Astrocyte (in vitro differentiated cells and primary cell): ENCODE data around the gene SELE. TPM values are rescaled to one million over a fixed set of nuclear protein-coding genes. Genes with fewer than 3 reads are reported as not detected.

Experiments
- DNase-seq: peaks from one replicate; pipeline ENCODE4 v3.0.0-alpha.2; 2010; ENCODE audit warnings: low read depth
- FAIRE-seq: peaks from 2 replicates; lab custom pipeline; 2011; peaks lifted over from hg19 to GRCh38; lab: Jason Lieb, UNC
- H2AFZ ChIP-seq: 2 replicates; pipeline ENCODE4 v1.6.0; 2012; ENCODE audit warnings: low read depth, low read length, inconsistent platforms
- H3K27ac ChIP-seq: 2 replicates; pipeline ENCODE4 v1.5.1; 2011; ENCODE audit warnings: low read depth, low read length, inconsistent platforms
- H3K27me3 ChIP-seq: 2 replicates; pipeline ENCODE4 v1.6.0; 2011; ENCODE audit warnings: low read length, inconsistent platforms; ENCODE audit not compliant: insufficient read depth
- H3K36me3 ChIP-seq: 2 replicates; pipeline ENCODE4 v1.5.1; 2011; ENCODE audit warnings: low read length, inconsistent platforms; ENCODE audit not compliant: insufficient read depth
- H3K4me1 ChIP-seq: 2 replicates; pipeline ENCODE4 v1.5.1; 2011; ENCODE audit warnings: low read length, inconsistent platforms; ENCODE audit not compliant: insufficient read depth
- H3K4me2 ChIP-seq: 2 replicates; pipeline ENCODE4 v1.6.0; 2012; ENCODE audit warnings: low read length, inconsistent platforms
- H3K4me3 ChIP-seq: 2 replicates; pipeline ENCODE4 v1.5.1; 2011; ENCODE audit warnings: low read depth, mild to moderate bottlenecking, low read length, inconsistent platforms; ENCODE audit not compliant: insufficient read depth
- H3K79me2 ChIP-seq: 2 replicates; pipeline ENCODE4 v1.6.0; 2012; ENCODE audit warnings: mild to moderate bottlenecking, low read length, inconsistent platforms; ENCODE audit not compliant: insufficient read depth
- H3K9ac ChIP-seq: 2 replicates; pipeline ENCODE4 v1.6.0; 2012; ENCODE audit warnings: mild to moderate bottlenecking, low read length, inconsistent platforms
- H3K9me3 ChIP-seq: 2 replicates; pipeline ENCODE4 v1.5.1; 2012; ENCODE audit warnings: low read depth, mild to moderate bottlenecking, low read length, inconsistent platforms; ENCODE audit not compliant: insufficient read depth
- H4K20me1 ChIP-seq: 2 replicates; pipeline ENCODE4 v1.6.0; 2012; ENCODE audit warnings: low read length, inconsistent platforms; ENCODE audit not compliant: insufficient read depth
- H3K27ac Mint-ChIP-seq: one replicate; pipeline ENCODE4 v1.8.0; 2021; ENCODE audit warnings: mild to moderate bottlenecking, mixed read lengths; ENCODE audit not compliant: unreplicated experiment
- H3K27me3 Mint-ChIP-seq: one replicate; pipeline ENCODE4 v1.8.0; 2021; ENCODE audit warnings: low read depth, mixed read lengths; ENCODE audit not compliant: unreplicated experiment
- H3K36me3 Mint-ChIP-seq: one replicate; pipeline ENCODE4 v1.8.0; 2021; ENCODE audit warnings: low read depth, mixed read lengths; ENCODE audit not compliant: unreplicated experiment
- H3K4me1 Mint-ChIP-seq: one replicate; pipeline ENCODE4 v1.8.0; 2021; ENCODE audit warnings: low read depth, mixed read lengths; ENCODE audit not compliant: unreplicated experiment
- H3K4me3 Mint-ChIP-seq: one replicate; pipeline ENCODE4 v1.8.0; 2021; ENCODE audit warnings: mild to moderate bottlenecking, moderate library complexity, mixed read lengths; ENCODE audit not compliant: unreplicated experiment
- H3K9me3 Mint-ChIP-seq: one replicate; pipeline ENCODE4 v1.8.0; 2021; ENCODE audit warnings: mild to moderate bottlenecking, mixed read lengths; ENCODE audit not compliant: unreplicated experiment
- EZH2 ChIP-seq: IDR thresholded peaks from 2 replicates; pipeline ENCODE4 v1.6.1; 2012; ENCODE audit warnings: mild to moderate bottlenecking, low read length, inconsistent platforms; ENCODE audit not compliant: insufficient read depth
- total RNA-seq: library from RNA; stranded (reverse); gene quantifications from 2 replicates; pipeline ENCODE4 v1.2.1, GENCODE V29; 2021
- TF ChIP-seq, protein P1 (sequence below): IDR thresholded peaks from 2 replicates; pipeline ENCODE4 v1.5.1; 2011; ENCODE audit warnings: low read depth, mild to moderate bottlenecking, inconsistent platforms, low read length, moderate library complexity; ENCODE audit not compliant: insufficient read depth

SELE gene
- total RNA-seq, 1 donor from 2014 or later = not detected

DNA sequence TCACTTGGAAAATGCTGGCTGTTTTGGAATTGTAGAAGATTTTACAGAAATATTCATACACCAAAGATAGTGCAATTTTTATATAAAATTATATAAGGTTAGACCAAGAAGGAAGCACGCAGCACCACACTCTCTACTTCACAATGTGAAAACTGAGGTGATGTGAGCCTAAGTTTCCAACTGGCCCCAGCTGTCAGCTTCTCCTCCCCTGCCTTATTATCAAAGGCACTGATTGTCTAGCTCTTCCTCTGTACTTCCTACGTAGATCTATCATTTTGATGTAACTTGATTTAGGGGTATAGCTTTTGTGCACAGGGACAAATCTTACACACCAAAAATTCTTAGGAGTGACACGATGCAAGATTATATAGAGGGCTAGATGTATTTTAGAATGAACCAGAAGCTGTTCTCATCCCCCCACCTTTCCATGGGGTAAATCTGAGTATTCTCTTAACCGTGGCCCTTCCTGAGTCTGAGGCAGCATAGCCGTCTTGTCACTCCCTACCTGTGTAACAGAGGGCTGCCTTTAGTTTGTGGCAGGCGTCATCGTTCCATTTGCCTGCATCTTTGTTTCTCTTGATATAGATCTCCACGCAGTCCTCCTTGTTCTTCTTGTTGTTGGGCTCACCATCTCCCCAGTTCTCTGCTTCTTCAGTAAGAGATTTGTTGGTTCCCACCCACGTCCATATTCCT is 25.8 kb downstream of the SELE start:
- H3K36me3 ChIP-seq = no peaks in the 10 kb centered on the region
- H3K4me3 ChIP-seq = no peak overlapping the region
- Mint-ChIP-seq H3K4me3 (no peak overlapping the region), H3K27ac (no peak overlapping the region), H3K36me3 (no peaks in the 10 kb centered on the region), H3K27me3 (peaks cover 7% of the 10 kb centered on the region), H3K4me1 (no peaks in the 10 kb centered on the region), H3K9me3 (no peaks in the 10 kb centered on the region)
- DNase-seq = no peak
- no peak overlapping the region for H2AFZ ChIP-seq
- H3K4me1 ChIP-seq = no peaks in the 10 kb centered on the region
- no peak overlapping the region for H3K27ac ChIP-seq
- peaks cover 14% of the 10 kb centered on the region for H3K27me3 ChIP-seq
- H3K79me2 ChIP-seq = no peaks in the 10 kb centered on the region
- H3K9me3 ChIP-seq = no peaks in the 10 kb centered on the region
- FAIRE-seq = no peak
- TF ChIP-seq, protein P1, sequence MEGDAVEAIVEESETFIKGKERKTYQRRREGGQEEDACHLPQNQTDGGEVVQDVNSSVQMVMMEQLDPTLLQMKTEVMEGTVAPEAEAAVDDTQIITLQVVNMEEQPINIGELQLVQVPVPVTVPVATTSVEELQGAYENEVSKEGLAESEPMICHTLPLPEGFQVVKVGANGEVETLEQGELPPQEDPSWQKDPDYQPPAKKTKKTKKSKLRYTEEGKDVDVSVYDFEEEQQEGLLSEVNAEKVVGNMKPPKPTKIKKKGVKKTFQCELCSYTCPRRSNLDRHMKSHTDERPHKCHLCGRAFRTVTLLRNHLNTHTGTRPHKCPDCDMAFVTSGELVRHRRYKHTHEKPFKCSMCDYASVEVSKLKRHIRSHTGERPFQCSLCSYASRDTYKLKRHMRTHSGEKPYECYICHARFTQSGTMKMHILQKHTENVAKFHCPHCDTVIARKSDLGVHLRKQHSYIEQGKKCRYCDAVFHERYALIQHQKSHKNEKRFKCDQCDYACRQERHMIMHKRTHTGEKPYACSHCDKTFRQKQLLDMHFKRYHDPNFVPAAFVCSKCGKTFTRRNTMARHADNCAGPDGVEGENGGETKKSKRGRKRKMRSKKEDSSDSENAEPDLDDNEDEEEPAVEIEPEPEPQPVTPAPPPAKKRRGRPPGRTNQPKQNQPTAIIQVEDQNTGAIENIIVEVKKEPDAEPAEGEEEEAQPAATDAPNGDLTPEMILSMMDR = no peak
- TF ChIP-seq EZH2 = no peak
- H3K9ac ChIP-seq = no peak overlapping the region
- no peak overlapping the region for H3K4me2 ChIP-seq
- H4K20me1 ChIP-seq = no peaks in the 10 kb centered on the region

DNA sequence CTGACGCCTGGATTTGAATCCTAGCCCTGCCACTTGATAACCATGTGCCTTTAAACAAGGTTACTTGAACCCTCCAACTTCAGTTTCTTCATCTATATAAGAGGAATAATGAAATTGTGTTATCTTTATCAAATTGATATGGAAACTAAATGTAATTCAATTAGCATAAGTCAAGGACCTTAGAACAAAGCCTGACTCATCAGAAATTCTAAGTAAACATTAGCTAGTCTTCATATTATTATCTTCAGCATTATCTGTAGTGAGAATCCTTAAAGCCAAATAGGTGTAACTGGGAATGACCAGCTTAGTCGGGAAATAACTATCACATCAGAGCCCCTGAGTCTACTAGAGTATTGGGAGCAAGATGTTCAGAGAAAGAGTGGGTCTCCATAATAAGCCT is 29.1 kb downstream of the SELE start:
- H3K4me3 ChIP-seq = no peak overlapping the region
- H3K9ac ChIP-seq = no peak overlapping the region
- TF ChIP-seq EZH2 = no peak
- TF ChIP-seq, protein P1 = no peak
- Mint-ChIP-seq H3K4me3 (no peak overlapping the region), H3K9me3 (no peaks in the 10 kb centered on the region), H3K36me3 (no peaks in the 10 kb centered on the region), H3K27me3 (peaks cover 8% of the 10 kb centered on the region), H3K27ac (no peak overlapping the region), H3K4me1 (no peaks in the 10 kb centered on the region)
- H3K27ac ChIP-seq = no peak overlapping the region
- DNase-seq (no peak), FAIRE-seq (no peak)
- no peaks in the 10 kb centered on the region for H4K20me1 ChIP-seq
- H3K27me3 ChIP-seq = peaks cover 14% of the 10 kb centered on the region
- no peaks in the 10 kb centered on the region for H3K9me3 ChIP-seq
- no peaks in the 10 kb centered on the region for H3K4me1 ChIP-seq
- H3K4me2 ChIP-seq = no peak overlapping the region
- no peaks in the 10 kb centered on the region for H3K79me2 ChIP-seq
- no peaks in the 10 kb centered on the region for H3K36me3 ChIP-seq
- H2AFZ ChIP-seq = no peak overlapping the region
